Esophagus muscularis mucosa (tissue), 3 donors: Measurements from ENCODE around the gene ZNF732.
"Not testable (repeated sequence)": the region's sequence is repeated elsewhere in the genome, so short reads cannot be mapped to it uniquely, and the experiment has no call there.

Experiments used
- POLR2A ChIP-seq: fragments of 450-650 bp; IDR thresholded peaks from one replicate; pipeline ENCODE4 v1.6.1; 2017; ENCODE audit warnings: antibody characterized with exemption, moderate library complexity, mild to moderate bottlenecking, low read depth
- POLR2AphosphoS5 ChIP-seq, 2 donors: sonication (generic); formaldehyde crosslinking; IDR thresholded peaks; one replicate each; pipeline ENCODE4 v1.6.1; 2017; ENCODE audit warnings: antibody characterized with exemption in 2 of 2
- TF ChIP-seq, protein P1 (sequence below), 3 experiments: fragments of 200-600 bp in 2 of 3; fragments of 450-650 bp in 1 of 3; sonication (generic) in 2 of 3; IDR thresholded peaks; one replicate each; pipeline ENCODE4 v1.5.1; 2017 to 2019; ENCODE audit warnings: antibody characterized with exemption in 3 of 3, mild to moderate bottlenecking in 2 of 3, moderate library complexity in 1 of 3

DNA sequence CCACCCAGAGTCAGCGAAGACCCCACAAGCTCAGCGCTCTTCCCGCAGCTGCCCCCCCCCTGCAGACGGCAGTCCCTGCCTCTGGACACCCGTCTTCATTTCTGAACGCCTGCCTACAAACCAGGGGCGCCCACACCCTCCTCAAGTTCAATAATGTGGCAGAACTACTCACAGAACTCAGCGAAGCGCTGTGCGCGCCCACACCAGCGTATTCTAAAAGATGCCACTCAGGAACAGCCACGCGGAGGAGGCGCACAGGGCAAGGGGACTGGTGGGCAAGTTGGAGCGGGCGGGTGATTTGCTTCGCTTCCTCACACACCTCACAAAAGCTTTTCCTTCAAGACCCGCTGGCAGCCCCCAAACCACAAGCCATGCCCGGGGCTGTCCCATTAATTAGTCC is 758 bp downstream of the ZNF732 start:
- TF ChIP-seq POLR2A; POLR2AphosphoS5 (IDR thresholded peaks at IDR 0.05): not testable (repeated sequence)
- TF ChIP-seq, protein P1, sequence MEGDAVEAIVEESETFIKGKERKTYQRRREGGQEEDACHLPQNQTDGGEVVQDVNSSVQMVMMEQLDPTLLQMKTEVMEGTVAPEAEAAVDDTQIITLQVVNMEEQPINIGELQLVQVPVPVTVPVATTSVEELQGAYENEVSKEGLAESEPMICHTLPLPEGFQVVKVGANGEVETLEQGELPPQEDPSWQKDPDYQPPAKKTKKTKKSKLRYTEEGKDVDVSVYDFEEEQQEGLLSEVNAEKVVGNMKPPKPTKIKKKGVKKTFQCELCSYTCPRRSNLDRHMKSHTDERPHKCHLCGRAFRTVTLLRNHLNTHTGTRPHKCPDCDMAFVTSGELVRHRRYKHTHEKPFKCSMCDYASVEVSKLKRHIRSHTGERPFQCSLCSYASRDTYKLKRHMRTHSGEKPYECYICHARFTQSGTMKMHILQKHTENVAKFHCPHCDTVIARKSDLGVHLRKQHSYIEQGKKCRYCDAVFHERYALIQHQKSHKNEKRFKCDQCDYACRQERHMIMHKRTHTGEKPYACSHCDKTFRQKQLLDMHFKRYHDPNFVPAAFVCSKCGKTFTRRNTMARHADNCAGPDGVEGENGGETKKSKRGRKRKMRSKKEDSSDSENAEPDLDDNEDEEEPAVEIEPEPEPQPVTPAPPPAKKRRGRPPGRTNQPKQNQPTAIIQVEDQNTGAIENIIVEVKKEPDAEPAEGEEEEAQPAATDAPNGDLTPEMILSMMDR (IDR thresholded peaks at IDR 0.05): not testable (repeated sequence)
